GM23248 (cell line): ENCODE data around the gene CELSR3.

Source experiments
- EZH2 ChIP-seq: fragments of 200-600 bp; sonication (generic); IDR thresholded peaks from 2 replicates; pipeline ENCODE4 v1.6.1; 2018; ENCODE audit warnings: antibody characterized with exemption, mild to moderate bottlenecking; ENCODE audit not compliant: insufficient read depth, poor library complexity, severe bottlenecking
- EZH2phosphoT487 ChIP-seq: fragments of 200-600 bp; sonication (generic); IDR thresholded peaks from 2 replicates; pipeline ENCODE4 v1.6.1; 2018; ENCODE audit warnings: antibody characterized with exemption, moderate library complexity, mild to moderate bottlenecking, low read depth; ENCODE audit not compliant: insufficient read depth

GRCh38 chr3:48599509-48600285, 63.0 kb downstream of the CELSR3 start:
- TF ChIP-seq EZH2 (no peak), EZH2phosphoT487 (no peak)
